Measurements from ENCODE around the gene NDUFC2. TPM values are rescaled to one million over a fixed set of nuclear protein-coding genes. Genes with fewer than 3 reads are reported as not detected.
"Not testable (repeated sequence)": the region's sequence is repeated elsewhere in the genome, so short reads cannot be mapped to it uniquely, and the experiment has no call there.

Gene NDUFC2
- 100 to 1,000 TPM; 218 to 219 TPM for total RNA-seq

DNA sequence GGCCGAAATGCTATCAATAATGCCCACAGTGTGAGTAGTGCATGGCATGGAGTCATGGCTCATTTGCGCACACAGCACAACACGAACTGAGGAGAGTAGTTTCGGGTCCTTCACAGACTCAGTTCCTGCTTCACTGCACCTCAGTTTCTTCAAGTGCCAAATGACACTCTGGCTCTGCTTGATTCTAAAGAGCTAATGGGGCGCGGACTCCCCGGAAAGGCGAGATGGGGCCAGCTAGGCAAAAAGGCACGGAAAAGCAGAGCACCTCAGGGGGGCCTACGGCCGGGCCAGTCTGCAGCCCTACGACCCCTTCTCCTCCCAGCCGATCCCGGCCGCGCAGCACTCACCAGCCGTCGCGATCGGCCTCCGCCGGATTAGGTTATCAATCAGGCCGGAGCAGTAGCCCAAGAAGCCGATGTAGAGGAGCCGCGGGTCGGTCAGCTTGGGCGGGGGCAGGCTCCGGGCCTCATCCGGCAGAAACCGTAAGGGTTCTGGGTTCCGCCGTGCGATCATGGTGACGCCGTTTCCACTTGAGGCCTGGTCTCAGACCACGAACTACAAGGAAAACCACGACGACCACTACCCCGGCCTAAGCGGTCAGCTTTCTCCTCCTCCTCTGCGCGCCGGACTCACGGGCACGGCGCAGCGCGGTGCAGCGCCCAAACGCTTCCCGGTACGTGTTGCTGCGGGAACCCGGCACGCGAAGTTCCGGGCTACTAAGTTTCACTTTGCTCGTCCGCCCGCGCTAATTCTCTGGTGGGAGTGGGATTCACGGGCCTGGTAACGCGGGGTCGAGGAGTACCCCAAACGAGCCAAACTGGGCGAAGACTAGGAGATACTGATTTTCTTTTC lies at the start of gene NDUFC2:
Gene NDUFC2, minus strand, starts transcription at position 631 of the 852 bp plus-strand sequence. Its CDS starts 118 bp downstream, at position 513.
- POLR2A ChIA-PET, result interaction anchor here (0.6 to 1.0 kb wide), 5 partner anchors 38 to 265 kb away, joined by 3 to 7 read pairs (median 3); partner anchors contain the start of genes ALG8, INTS4, KCTD21 and USP35

GRCh38 chr11:78127403-78127802 lies 47.7 kb upstream of the NDUFC2 start:
- ChIA-PET POLR2A (no interaction called here), CTCF (no interaction called here)

More for the DNA sequence above, at the start of gene NDUFC2:
- CTCF ChIA-PET, result interaction anchor here (0.8 to 1.0 kb wide), 3 partner anchors 25 to 84 kb away, joined by 3 read pairs; no protein-coding TSS in a partner anchor

DNA sequence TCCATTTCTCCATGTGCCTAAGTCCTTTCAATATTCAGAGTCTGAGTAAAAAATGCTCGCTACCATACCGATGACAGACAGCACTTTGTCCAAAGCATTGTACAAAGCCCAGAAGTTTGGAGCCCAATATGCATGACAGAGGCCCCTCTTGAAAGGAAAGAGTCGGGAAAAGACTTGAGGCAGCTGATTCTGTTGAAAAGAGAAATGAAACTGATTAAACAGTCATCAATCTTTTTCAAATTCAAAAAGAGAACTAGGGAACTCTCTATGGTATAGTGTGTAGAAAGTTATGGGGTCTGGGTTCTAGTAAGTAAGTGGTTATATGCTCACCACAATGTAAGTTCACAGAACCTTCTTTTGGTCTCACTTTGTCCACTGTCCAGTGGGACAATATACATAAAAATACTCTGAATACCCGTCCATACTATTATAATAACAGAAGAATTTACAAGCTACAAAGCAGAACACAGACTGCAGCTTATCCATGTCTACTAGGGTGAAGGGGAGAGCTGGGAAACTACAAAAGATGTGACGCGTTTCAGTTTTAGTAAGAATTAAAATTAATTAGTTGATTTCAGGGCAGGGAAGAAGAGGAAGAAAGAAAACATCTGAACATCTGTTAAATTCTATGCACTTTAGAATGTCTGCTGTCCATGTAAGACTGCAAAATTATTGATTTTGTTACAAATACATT lies 33.1 kb upstream of the NDUFC2 start:
- CTCF ChIA-PET, result no interaction called here
- POLR2A ChIA-PET, result no interaction called here

DNA sequence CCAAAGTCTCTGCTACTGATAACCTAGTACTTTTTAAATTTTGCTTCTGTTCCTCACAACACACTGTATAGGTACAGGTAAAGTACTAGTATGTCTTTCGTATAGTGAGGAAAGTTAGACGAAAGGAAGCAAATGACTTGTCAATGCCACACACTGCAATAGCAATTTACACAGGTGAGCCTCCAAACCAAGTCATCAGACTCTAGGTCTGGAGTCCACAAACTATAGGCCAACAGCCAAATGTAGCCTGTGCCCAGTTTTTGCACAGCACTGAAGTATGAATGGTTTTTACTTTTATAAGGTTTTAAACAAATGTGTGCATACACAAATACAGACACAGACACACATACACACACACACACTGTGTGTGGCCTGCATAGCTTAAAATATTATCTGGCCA lies 31.6 kb upstream of the NDUFC2 start:
- CTCF ChIA-PET, result no interaction called here
- POLR2A ChIA-PET, result no interaction called here

GRCh38 chr11:78110830-78111229 lies 31.2 kb upstream of the NDUFC2 start:
- ChIA-PET CTCF (no interaction called here), POLR2A (no interaction called here)

GRCh38 chr11:78110351-78110750 lies 30.7 kb upstream of the NDUFC2 start:
- ChIA-PET CTCF (interaction anchor here (0.6 kb wide), 1 partner anchor 11 kb away, joined by 4 read pairs; no protein-coding TSS in a partner anchor), POLR2A (no interaction called here)

- ChIA-PET POLR2A (no interaction called here), CTCF (interaction anchor here (0.6 kb wide), 1 partner anchor 113 kb away, joined by 4 read pairs; no protein-coding TSS in a partner anchor)
These were observed 29.7 kb upstream of the NDUFC2 start for GRCh38 chr11:78109081-78110015.

DNA sequence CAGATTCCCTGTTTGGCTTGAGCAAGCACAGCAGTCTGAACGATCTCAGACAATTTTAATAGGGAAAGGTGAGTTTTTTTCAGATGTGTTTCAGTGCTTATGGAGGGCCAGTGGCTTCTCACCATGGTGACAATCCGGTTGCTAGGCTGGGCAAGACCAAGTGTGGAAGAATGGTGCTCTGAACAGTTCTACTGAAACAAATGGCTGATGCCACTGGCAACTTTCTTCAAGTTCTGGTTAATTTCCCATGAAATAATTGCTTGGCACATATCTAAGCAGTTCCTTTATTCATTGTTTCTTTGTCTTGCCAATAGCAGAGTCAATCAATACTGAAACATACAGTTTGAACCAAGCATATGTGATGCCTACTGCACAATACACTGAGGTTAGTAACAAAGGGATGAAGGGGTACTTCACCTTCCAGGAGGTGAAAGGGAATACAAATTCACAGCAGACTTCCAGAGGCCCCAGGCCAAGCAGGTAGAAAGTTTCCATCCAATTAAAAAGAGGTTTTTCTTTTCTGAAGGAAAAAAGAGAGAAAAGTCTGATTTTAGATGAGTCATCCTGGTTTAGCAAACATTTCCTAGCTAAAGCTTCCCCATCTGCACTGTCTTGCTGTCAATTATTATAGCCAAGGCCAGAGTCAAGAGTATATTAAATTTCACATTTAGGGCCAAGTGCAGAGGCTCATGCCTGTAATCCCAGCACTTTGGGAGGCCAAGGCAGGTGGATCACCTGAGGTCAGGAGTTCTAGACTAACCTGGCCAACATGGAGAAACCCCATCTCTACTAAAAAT lies 21.2 kb upstream of the NDUFC2 start:
- CTCF ChIA-PET, result no interaction called here
- POLR2A ChIA-PET, result no interaction called here

GRCh38 chr11:78100261-78100660 lies 20.6 kb upstream of the NDUFC2 start:
- POLR2A ChIA-PET, result no interaction called here
- CTCF ChIA-PET, result no interaction called here

- POLR2A ChIA-PET, result no interaction called here
- CTCF ChIA-PET, result no interaction called here
These were observed 20.0 kb upstream of the NDUFC2 start for GRCh38 chr11:78099666-78100065.

DNA sequence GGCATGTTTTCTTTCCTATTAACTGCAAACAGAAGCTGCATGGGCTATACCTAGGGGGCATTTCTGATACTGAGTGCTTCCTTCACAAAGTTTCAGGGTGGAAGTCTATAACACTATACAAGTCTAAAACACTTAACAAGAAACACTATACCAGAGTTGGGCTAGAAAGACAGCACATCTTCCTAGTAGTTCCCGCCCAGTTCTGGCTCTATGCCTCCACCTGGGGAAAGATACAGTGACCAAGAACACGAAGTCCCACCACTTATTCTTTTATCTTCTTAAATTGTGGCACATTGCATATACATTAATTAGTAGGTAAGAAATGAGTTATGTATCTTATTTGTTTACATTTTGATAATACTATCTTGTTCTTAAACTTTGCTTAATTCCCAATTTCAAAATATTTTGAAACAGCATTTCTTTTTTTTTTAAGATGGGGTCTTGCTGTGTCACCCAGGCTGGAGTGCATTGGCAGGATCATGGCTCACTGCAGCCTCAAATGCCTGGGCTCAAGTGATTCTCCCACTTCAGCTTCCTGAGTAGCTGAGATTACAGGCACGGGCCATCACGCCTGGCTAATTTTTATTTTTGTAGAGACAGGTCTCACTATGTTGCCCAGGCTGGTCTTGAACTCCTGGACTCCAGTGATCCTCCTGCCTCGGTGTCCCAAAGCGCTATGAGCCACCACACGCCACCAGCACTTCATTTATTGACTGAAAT lies 18.2 kb upstream of the NDUFC2 start:
- POLR2A ChIA-PET, result no interaction called here
- CTCF ChIA-PET, result no interaction called here

GRCh38 chr11:78094250-78094649 lies 14.6 kb upstream of the NDUFC2 start:
- POLR2A ChIA-PET, result no interaction called here
- CTCF ChIA-PET, result no interaction called here

- CTCF ChIA-PET, POLR2A ChIA-PET: not testable (repeated sequence)
These were observed 6.9 kb upstream of the NDUFC2 start for GRCh38 chr11:78086521-78087074.

DNA sequence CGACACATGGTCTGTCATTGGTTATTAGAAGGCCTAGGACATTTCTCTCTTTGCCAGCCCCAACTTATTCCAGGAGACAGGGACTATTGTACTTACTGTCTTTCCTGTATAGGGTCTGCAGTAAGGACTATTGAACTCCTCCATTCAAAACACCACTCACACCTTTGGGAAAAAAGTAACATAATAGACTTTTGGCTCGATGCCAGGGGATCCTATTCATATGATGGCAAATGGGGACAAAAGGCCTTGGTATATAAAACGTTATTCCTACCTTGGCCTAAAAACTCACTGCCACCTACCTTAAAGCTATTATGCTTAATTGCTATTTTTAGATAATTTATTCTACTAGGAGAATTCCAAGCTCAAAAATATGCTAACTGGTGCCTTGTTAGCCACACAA lies 6.3 kb upstream of the NDUFC2 start:
- POLR2A ChIA-PET, result no interaction called here

DNA sequence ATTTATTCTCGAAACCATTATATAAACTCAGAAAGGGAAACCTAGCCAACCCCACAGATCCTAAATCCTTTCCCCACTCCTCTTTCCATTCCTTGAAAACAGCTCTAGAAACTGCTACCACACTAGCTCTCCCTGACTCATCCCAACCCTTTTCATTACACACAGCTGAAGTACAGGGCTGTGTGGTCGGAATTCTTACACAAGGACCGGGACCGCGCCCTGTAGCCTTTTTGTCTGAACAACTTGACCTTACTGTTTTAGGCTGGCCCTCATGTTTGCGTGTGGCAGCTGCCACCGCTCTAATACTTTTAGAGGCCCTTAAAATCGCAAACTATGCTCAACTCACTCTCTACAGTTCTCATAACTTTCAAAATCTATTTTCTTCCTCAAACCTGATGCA lies 4.8 kb upstream of the NDUFC2 start:
- CTCF ChIA-PET, POLR2A ChIA-PET: not testable (repeated sequence)

More for the DNA sequence above, 6.3 kb upstream of the NDUFC2 start:
- CTCF ChIA-PET, result no interaction called here

- POLR2A ChIA-PET, result no interaction called here
- CTCF ChIA-PET, result no interaction called here
These were observed 3.4 kb upstream of the NDUFC2 start for GRCh38 chr11:78083021-78083420.

DNA sequence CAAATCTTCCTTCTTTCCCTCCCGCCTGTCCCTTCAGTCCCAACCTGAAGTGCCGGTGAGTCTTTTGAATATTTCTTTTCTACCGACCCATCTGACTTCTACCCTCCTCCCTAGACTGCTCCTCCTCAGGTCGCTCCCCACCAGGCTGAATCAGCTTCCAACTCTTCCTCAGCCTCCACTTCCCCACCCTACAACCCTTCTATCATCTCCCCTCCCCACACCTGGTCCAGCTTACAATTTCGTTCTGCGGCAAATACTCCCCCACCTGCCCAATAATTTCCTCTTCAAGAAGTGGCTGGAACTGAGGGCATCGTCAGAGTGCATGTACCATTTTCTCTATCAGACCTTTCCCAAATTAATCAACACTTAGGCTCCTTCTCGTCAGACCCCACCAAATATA lies 2.5 kb upstream of the NDUFC2 start:
- ChIA-PET POLR2A (no interaction called here), CTCF (no interaction called here)

DNA sequence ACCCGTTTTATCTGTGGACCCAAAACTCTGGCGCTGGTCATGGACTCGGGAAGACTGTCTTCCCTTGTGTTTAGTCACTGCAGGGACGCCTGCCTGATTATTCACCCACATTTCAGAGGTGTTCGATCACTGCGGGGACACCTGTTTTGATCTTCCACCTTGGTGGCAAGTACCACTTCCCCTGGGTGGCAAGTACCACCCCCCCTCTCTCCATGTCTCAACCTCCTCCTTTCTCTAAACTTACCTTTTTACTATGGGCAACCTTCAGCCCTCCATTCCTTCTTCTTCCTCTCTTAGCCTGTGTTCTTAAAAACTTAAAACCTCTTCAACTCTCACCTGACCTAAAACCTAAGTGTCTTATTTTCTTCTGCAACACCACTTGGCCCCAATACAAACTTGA lies 1.9 kb upstream of the NDUFC2 start:
- POLR2A ChIA-PET, result no interaction called here
- CTCF ChIA-PET, result no interaction called here

All from activated CD8-positive, alpha-beta memory T cell treated with anti-CD3 and anti-CD28 coated beads for 36 hours (primary cell).